KMS-11 (cell line): ENCODE measurements around the gene THBS4.

Experiments used
- H2AFZ ChIP-seq: fragments of 200-600 bp; sonication (generic); 2 replicates; pipeline ENCODE4 v1.6.1; 2016; ENCODE audit warnings: antibody characterized with exemption, mixed run types, low read depth
- H3K27ac ChIP-seq: fragments of 200-600 bp; sonication (generic); 2 replicates; pipeline ENCODE4 v1.6.1; 2016; ENCODE audit warnings: mild to moderate bottlenecking, mixed run types
- H3K27me3 ChIP-seq: fragments of 200-600 bp; sonication (generic); 2 replicates; pipeline ENCODE4 v1.6.1; 2017; ENCODE audit warnings: mild to moderate bottlenecking, low read depth, mixed run types, moderate library complexity; ENCODE audit not compliant: insufficient read depth
- H3K36me3 ChIP-seq: fragments of 200-600 bp; sonication (generic); 2 replicates; pipeline ENCODE4 v1.6.1; 2017; ENCODE audit warnings: mild to moderate bottlenecking, mixed run types; ENCODE audit not compliant: insufficient read depth
- H3K4me1 ChIP-seq: fragments of 200-600 bp; sonication (generic); 2 replicates; pipeline ENCODE4 v1.6.1; 2016; ENCODE audit warnings: mild to moderate bottlenecking, low read depth, mixed run types; ENCODE audit not compliant: poor library complexity, severe bottlenecking
- H3K4me2 ChIP-seq: fragments of 200-600 bp; sonication (generic); 2 replicates; pipeline ENCODE4 v1.7.0; 2016; ENCODE audit warnings: mild to moderate bottlenecking, mixed run types
- H3K4me3 ChIP-seq: fragments of 200-600 bp; sonication (generic); IDR thresholded peaks from 2 replicates; pipeline ENCODE4 v1.6.1; 2017; ENCODE audit warnings: low read depth, low read length, mixed read lengths; ENCODE audit not compliant: insufficient read depth
- H3K79me2 ChIP-seq: fragments of 200-600 bp; sonication (generic); 2 replicates; pipeline ENCODE4 v1.6.1; 2016; ENCODE audit warnings: low read depth, mixed run types; ENCODE audit not compliant: insufficient read depth
- H3K9ac ChIP-seq: fragments of 200-600 bp; sonication (generic); 2 replicates; pipeline ENCODE4 v1.6.1; 2016; ENCODE audit warnings: mild to moderate bottlenecking, mixed run types
- H4K20me1 ChIP-seq: fragments of 200-600 bp; sonication (generic); 2 replicates; pipeline ENCODE4 v1.6.1; 2016; ENCODE audit warnings: mild to moderate bottlenecking, mixed run types; ENCODE audit not compliant: insufficient read depth
- CTCF ChIP-seq: fragments of 200-600 bp; sonication (generic); conservative IDR thresholded peaks from 2 replicates; pipeline ENCODE4 v1.6.1; 2017; ENCODE audit warnings: low read depth, mild to moderate bottlenecking, antibody characterized with exemption, low read length, moderate library complexity, mixed read lengths

Gene THBS4

DNA sequence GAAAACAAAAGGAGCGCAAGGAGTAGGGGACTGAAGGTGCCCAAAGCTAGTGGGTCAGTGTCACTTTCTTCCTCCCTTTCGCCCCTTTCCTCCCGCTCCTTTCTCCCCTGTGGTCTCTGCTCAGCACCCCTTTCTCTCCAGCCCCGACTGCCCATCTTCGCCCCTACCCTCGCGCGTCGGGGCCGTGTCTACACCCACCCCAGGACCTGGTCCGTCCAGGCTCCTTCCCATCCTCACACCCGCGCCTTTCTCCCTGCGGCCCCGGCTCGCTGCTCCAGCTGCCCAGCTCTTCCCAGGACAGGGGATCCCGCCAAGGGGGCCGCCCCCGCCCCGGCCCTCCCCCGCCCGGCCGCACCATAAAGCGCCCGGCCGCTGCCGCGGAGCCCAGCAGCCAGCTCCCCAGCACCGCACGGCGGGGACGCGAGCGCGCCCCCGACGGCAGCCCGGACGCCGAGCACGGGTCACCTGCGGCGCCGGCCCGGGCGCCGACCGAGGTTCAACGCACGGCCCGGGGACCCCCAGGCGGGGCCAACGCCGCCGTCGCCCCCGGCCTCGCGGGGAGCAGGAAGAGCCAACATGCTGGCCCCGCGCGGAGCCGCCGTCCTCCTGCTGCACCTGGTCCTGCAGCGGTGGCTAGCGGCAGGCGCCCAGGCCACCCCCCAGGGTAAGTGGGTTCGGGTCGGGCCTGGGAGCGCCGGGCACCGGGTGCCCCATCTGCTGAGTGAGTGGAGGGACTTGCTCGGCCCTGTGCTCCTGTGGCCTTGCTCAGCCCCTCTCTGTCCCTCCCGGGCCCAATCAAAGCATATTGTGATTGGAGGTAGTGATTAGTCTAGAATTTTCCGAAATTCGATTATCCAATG is at the start of gene THBS4:
THBS4 (plus strand) TSS at position 387 of the 860 bp plus-strand sequence; CDS start at position 577, 190 bp downstream.
- TF ChIP-seq CTCF: no peak
- H3K36me3 ChIP-seq: no peaks in the 10 kb centered on the region
- H2AFZ ChIP-seq: no peak within 1 kb of the TSS
- no peaks in the 10 kb centered on the region for H3K79me2 ChIP-seq
- H3K4me3 ChIP-seq: no peak within 1 kb of the TSS
- H4K20me1 ChIP-seq: no peaks in the 10 kb centered on the region
- H3K9ac ChIP-seq: no peak within 1 kb of the TSS
- no peaks in the 10 kb centered on the region for H3K27me3 ChIP-seq
- no peaks in the 10 kb centered on the region for H3K4me1 ChIP-seq
- H3K27ac ChIP-seq: no peak within 1 kb of the TSS
- H3K4me2 ChIP-seq: no peak within 1 kb of the TSS

DNA sequence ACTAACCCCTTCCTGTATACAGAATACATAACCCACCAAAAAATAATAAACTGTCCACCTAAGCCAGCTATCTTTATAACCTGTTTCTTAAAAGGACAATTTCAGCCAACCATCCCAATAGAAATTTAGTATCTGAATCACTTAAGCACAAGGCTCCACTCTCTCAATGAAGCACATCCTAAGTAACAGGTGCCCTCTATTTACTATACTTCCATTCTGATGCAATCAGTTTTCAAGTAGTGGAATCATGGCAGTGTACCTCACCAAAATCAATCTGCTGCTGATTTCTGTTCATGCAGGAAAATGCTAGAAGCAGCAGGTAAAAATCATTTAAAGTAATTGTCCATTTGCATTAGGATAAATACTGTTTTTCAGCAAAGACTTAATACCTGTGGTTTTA is 48.9 kb upstream of the THBS4 start:
- Histone ChIP-seq H3K27me3 (no peaks in the 10 kb centered on the region), H3K9ac (no peak overlapping the region), H3K36me3 (peaks cover 8% of the 10 kb centered on the region; the same call in 1 of the 2 replicates), H3K79me2 (peaks cover 11% of the 10 kb centered on the region), H4K20me1 (no peaks in the 10 kb centered on the region), H3K4me1 (peaks cover 62% of the 10 kb centered on the region), H3K4me3 (no peak overlapping the region), H2AFZ (no peak overlapping the region), H3K4me2 (no peak overlapping the region), H3K27ac (no peak overlapping the region)
- TF ChIP-seq CTCF: no peak

- Histone ChIP-seq H3K4me3 (no peak overlapping the region), H3K4me1 (peaks cover 36% of the 10 kb centered on the region), H2AFZ (peak overlapping the region; percentile 85), H3K79me2 (peaks cover 11% of the 10 kb centered on the region), H3K36me3 (no peaks in the 10 kb centered on the region; the same call in 1 of the 2 replicates), H3K4me2 (peak overlapping the region; percentile 88), H3K9ac (peak overlapping the region; percentile 91), H3K27me3 (no peaks in the 10 kb centered on the region), H3K27ac (peak overlapping the region; percentile 93), H4K20me1 (no peaks in the 10 kb centered on the region)
- no peak for TF ChIP-seq CTCF
Measured at GRCh38 chr5:79990205-79990597, 44.9 kb upstream of the THBS4 start.

GRCh38 chr5:79990598-79991507 is 44.3 kb upstream of the THBS4 start, which contains the start of gene MTX3:
Gene MTX3, minus strand, starts transcription at chr5:79991262. Its CDS starts 24 bp downstream, at chr5:79991238.
- Histone ChIP-seq H3K4me1 (peaks cover 36% of the 10 kb centered on the region), H3K27ac (peak within 1 kb of the TSS; percentile 93), H3K36me3 (no peaks in the 10 kb centered on the region; the same call in 1 of the 2 replicates), H3K79me2 (peaks cover 11% of the 10 kb centered on the region), H2AFZ (peak within 1 kb of the TSS; percentile 85), H3K9ac (peak within 1 kb of the TSS; percentile 91), H3K4me2 (peak within 1 kb of the TSS; percentile 88), H3K4me3 (no peak within 1 kb of the TSS), H3K27me3 (no peaks in the 10 kb centered on the region), H4K20me1 (no peaks in the 10 kb centered on the region)
- TF ChIP-seq CTCF: no peak
